OCI-LY1 (cell line): ENCODE results near the gene KRT3.

Source experiments
- H2AFZ ChIP-seq: fragments of 200-600 bp; sonication (generic), shearing (Covaris generic); 2 replicates; pipeline ENCODE4 v1.6.0; 2014; ENCODE audit warnings: antibody characterized with exemption, mild to moderate bottlenecking, low read length
- H3F3A ChIP-seq: fragments of 200-600 bp; sonication (generic), shearing (Covaris generic); 2 replicates; pipeline ENCODE4 v1.6.0; 2014; ENCODE audit warnings: mild to moderate bottlenecking, antibody characterized with exemption, low read length, moderate library complexity; ENCODE audit not compliant: insufficient read depth
- H3K27ac ChIP-seq: fragments of 200-600 bp; sonication (generic); 2 replicates; pipeline ENCODE4 v1.5.1; 2014; ENCODE audit warnings: low read length, mixed run types, mild to moderate bottlenecking, low read depth; ENCODE audit not compliant: poor library complexity, severe bottlenecking
- H3K27me3 ChIP-seq: fragments of 200-600 bp; sonication (generic); 2 replicates; pipeline ENCODE4 v1.6.0; 2014; ENCODE audit warnings: antibody characterized with exemption, mild to moderate bottlenecking, low read length, moderate library complexity; ENCODE audit not compliant: insufficient read depth
- H3K36me3 ChIP-seq: fragments of 200-600 bp; sonication (generic); 2 replicates; pipeline ENCODE4 v1.6.1; 2014; ENCODE audit warnings: mild to moderate bottlenecking, antibody characterized with exemption, low read length, moderate library complexity, mixed read lengths; ENCODE audit not compliant: insufficient read depth
- H3K4me1 ChIP-seq: fragments of 200-600 bp; sonication (generic); 2 replicates; pipeline ENCODE4 v1.5.1; 2014; ENCODE audit warnings: mild to moderate bottlenecking, low read length, moderate library complexity; ENCODE audit not compliant: insufficient read depth, severe bottlenecking
- H3K4me2 ChIP-seq: fragments of 200-600 bp; sonication (generic), shearing (Covaris generic); 2 replicates; pipeline ENCODE4 v1.6.1; 2014; ENCODE audit warnings: low read length
- H3K4me3 ChIP-seq: fragments of 200-600 bp; sonication (generic); 2 replicates; pipeline ENCODE4 v1.5.1; 2014; ENCODE audit warnings: low read length, low read depth, mild to moderate bottlenecking, mixed read lengths; ENCODE audit not compliant: poor library complexity, severe bottlenecking
- H3K79me2 ChIP-seq: fragments of 200-600 bp; shearing (Covaris generic); 2 replicates; pipeline ENCODE4 v1.6.1; 2016; ENCODE audit warnings: mixed run types, low read length, mixed read lengths; ENCODE audit not compliant: insufficient read depth
- H3K9ac ChIP-seq: fragments of 200-600 bp; sonication (generic), shearing (Covaris generic); 2 replicates; pipeline ENCODE4 v1.6.1; 2014; ENCODE audit warnings: mild to moderate bottlenecking, low read length, mixed read lengths
- H3K9me2 ChIP-seq: fragments of 200-600 bp; sonication (generic), shearing (Covaris generic); 2 replicates; pipeline ENCODE4 v1.6.1; 2014; ENCODE audit warnings: low read depth, mild to moderate bottlenecking, low read length, mixed read lengths
- H3K9me3 ChIP-seq: fragments of 200-600 bp; shearing (Covaris generic); 2 replicates; pipeline ENCODE4 v1.6.1; 2014; ENCODE audit warnings: low read length, mixed read lengths
- H4K20me1 ChIP-seq: fragments of 200-600 bp; sonication (generic), shearing (Covaris generic); 2 replicates; pipeline ENCODE4 v1.6.0; 2016; ENCODE audit warnings: mild to moderate bottlenecking, low read length; ENCODE audit not compliant: insufficient read depth
- CTCF ChIP-seq: fragments of 200-600 bp; sonication (generic), shearing (Covaris generic); IDR thresholded peaks from 2 replicates; pipeline ENCODE4 v1.5.1; 2017; ENCODE audit warnings: mild to moderate bottlenecking, antibody characterized with exemption, low read length, moderate library complexity, mixed read lengths
- EZH2 ChIP-seq: fragments of 200-600 bp; sonication (generic), shearing (Covaris generic); IDR thresholded peaks from 2 replicates; pipeline ENCODE4 v1.8.0; 2017; ENCODE audit warnings: borderline replicate concordance, mixed run types, mild to moderate bottlenecking, antibody characterized with exemption, low read length, moderate library complexity, mixed read lengths

KRT3 gene

GRCh38 chr12:52790427-52791270, 5.3 kb downstream of the KRT3 start:
- Histone ChIP-seq H3F3A (no peaks in the 10 kb centered on the region), H3K27me3 (no peaks in the 10 kb centered on the region), H3K27ac (no peak overlapping the region), H3K4me1 (no peaks in the 10 kb centered on the region), H3K79me2 (no peaks in the 10 kb centered on the region), H3K9me3 (no peaks in the 10 kb centered on the region), H4K20me1 (no peaks in the 10 kb centered on the region), H3K4me3 (no peak overlapping the region), H3K9ac (no peak overlapping the region), H2AFZ (no peak overlapping the region), H3K9me2 (no peaks in the 10 kb centered on the region), H3K36me3 (no peaks in the 10 kb centered on the region), H3K4me2 (no peak overlapping the region)
- no peak for TF ChIP-seq EZH2
- no peak for TF ChIP-seq CTCF

GRCh38 chr12:52789637-52790426, 6.1 kb downstream of the KRT3 start:
- H3K9me3 ChIP-seq = no peaks in the 10 kb centered on the region
- H3K9me2 ChIP-seq = no peaks in the 10 kb centered on the region
- TF ChIP-seq EZH2 (no peak), CTCF (no peak)
- H3K79me2 ChIP-seq = no peaks in the 10 kb centered on the region
- no peak overlapping the region for H3K9ac ChIP-seq
- no peak overlapping the region for H3K4me2 ChIP-seq
- H3K4me3 ChIP-seq = no peak overlapping the region
- H4K20me1 ChIP-seq = no peaks in the 10 kb centered on the region
- H3K4me1 ChIP-seq = no peaks in the 10 kb centered on the region
- H3F3A ChIP-seq = no peaks in the 10 kb centered on the region
- H2AFZ ChIP-seq = no peak overlapping the region
- H3K27ac ChIP-seq = no peak overlapping the region
- H3K36me3 ChIP-seq = no peaks in the 10 kb centered on the region
- no peaks in the 10 kb centered on the region for H3K27me3 ChIP-seq

GRCh38 chr12:52788876-52789636, 6.9 kb downstream of the KRT3 start:
- TF ChIP-seq CTCF (no peak), EZH2 (no peak)
- Histone ChIP-seq H2AFZ (no peak overlapping the region), H3K4me2 (no peak overlapping the region), H3K27ac (no peak overlapping the region), H3K4me1 (no peaks in the 10 kb centered on the region), H3K79me2 (no peaks in the 10 kb centered on the region), H3K4me3 (no peak overlapping the region), H3K9me3 (no peaks in the 10 kb centered on the region), H3K36me3 (no peaks in the 10 kb centered on the region), H4K20me1 (no peaks in the 10 kb centered on the region), H3K9ac (no peak overlapping the region), H3K27me3 (no peaks in the 10 kb centered on the region), H3F3A (no peaks in the 10 kb centered on the region), H3K9me2 (no peaks in the 10 kb centered on the region)
